HG03575 (cell line): Measurements from ENCODE around the gene BORCS8.
"Not testable (repeated sequence)": the region's sequence is repeated elsewhere in the genome, so short reads cannot be mapped to it uniquely, and the experiment has no call there.

ENCODE experiments used
- ATAC-seq: cut with Tn5 transposase; IDR thresholded peaks from one replicate; pipeline ENCODE4 v1.9.1; 2021; ENCODE audit not compliant: unreplicated experiment, insufficient number of reproducible peaks, low FRiP score; ENCODE audit errors: extremely low read depth

The BORCS8 gene

GRCh38 chr19:19192078-19192882 lies at the start of gene BORCS8, which contains the start of gene RFXANK:
BORCS8 (minus strand) TSS chr19:19192152; CDS start chr19:19192117, 35 bp downstream.
RFXANK (plus strand) TSS chr19:19192258; CDS start chr19:19193947, 1,689 bp downstream.
- peak; percentile 76 for ATAC-seq

GRCh38 chr19:19240476-19240875 lies 48.5 kb upstream of the BORCS8 start:
- no peak for ATAC-seq

- ATAC-seq: no peak
These were observed 47.7 kb upstream of the BORCS8 start for GRCh38 chr19:19239675-19240074.

GRCh38 chr19:19238126-19238894 lies 46.4 kb upstream of the BORCS8 start:
- no peak for ATAC-seq

- no peak for ATAC-seq
These were observed 44.2 kb upstream of the BORCS8 start for GRCh38 chr19:19236173-19236572.

- no peak for ATAC-seq
These were observed 42.4 kb upstream of the BORCS8 start for GRCh38 chr19:19234220-19234816.

- ATAC-seq: no peak
These were observed 40.3 kb upstream of the BORCS8 start for GRCh38 chr19:19232261-19232721.

GRCh38 chr19:19230999-19231398 lies 39.0 kb upstream of the BORCS8 start:
- no peak for ATAC-seq

- ATAC-seq: no peak
These were observed 37.7 kb upstream of the BORCS8 start for GRCh38 chr19:19229701-19230100.

- no peak for ATAC-seq
These were observed 35.3 kb upstream of the BORCS8 start for GRCh38 chr19:19227217-19227616.

GRCh38 chr19:19226663-19227062 lies 34.7 kb upstream of the BORCS8 start:
- ATAC-seq: no peak

GRCh38 chr19:19226204-19226603 lies 34.3 kb upstream of the BORCS8 start:
- ATAC-seq: no peak

GRCh38 chr19:19224852-19225494 lies 33.0 kb upstream of the BORCS8 start:
- ATAC-seq: no peak

GRCh38 chr19:19224150-19224851 lies 32.3 kb upstream of the BORCS8 start:
- ATAC-seq: no peak

GRCh38 chr19:19223636-19224035 lies 31.7 kb upstream of the BORCS8 start:
- no peak for ATAC-seq

- ATAC-seq: no peak
These were observed 31.1 kb upstream of the BORCS8 start for GRCh38 chr19:19223060-19223459.

GRCh38 chr19:19221000-19221399 lies 29.0 kb upstream of the BORCS8 start:
- not testable (repeated sequence) for ATAC-seq

- no peak for ATAC-seq
These were observed 27.0 kb upstream of the BORCS8 start for GRCh38 chr19:19218911-19219310.

GRCh38 chr19:19217099-19217498 lies 25.1 kb upstream of the BORCS8 start:
- ATAC-seq: no peak
